Measurements from ENCODE around the gene IGSF22.

IGSF22 gene

GRCh38 chr11:18726040-18726439, at the start of gene IGSF22:
TSS of gene IGSF22 (minus strand) at chr11:18726188. CDS start at chr11:18724236, 1,952 bp downstream.
- DNase-seq, result no peak

GRCh38 chr11:18774801-18775200, 48.8 kb upstream of the IGSF22 start:
- no peak for DNase-seq

GRCh38 chr11:18773681-18774080, 47.7 kb upstream of the IGSF22 start:
- no peak for DNase-seq

- no peak for DNase-seq
Observed at GRCh38 chr11:18773104-18773503, 47.1 kb upstream of the IGSF22 start.

GRCh38 chr11:18772211-18772610, 46.2 kb upstream of the IGSF22 start:
- no peak for DNase-seq

GRCh38 chr11:18771266-18772035, 45.5 kb upstream of the IGSF22 start:
- DNase-seq, result no peak

GRCh38 chr11:18770479-18771125, 44.6 kb upstream of the IGSF22 start:
- no peak for DNase-seq

GRCh38 chr11:18769802-18770456, 43.9 kb upstream of the IGSF22 start:
- no peak for DNase-seq

- no peak for DNase-seq
Observed at GRCh38 chr11:18768978-18769377, 43.0 kb upstream of the IGSF22 start.

GRCh38 chr11:18768472-18768901, 42.5 kb upstream of the IGSF22 start:
- no peak for DNase-seq

GRCh38 chr11:18766015-18766414, 40.0 kb upstream of the IGSF22 start:
- no peak for DNase-seq

GRCh38 chr11:18765554-18765953, 39.6 kb upstream of the IGSF22 start:
- no peak for DNase-seq

GRCh38 chr11:18761741-18762140, 35.8 kb upstream of the IGSF22 start:
- no peak for DNase-seq

- no peak for DNase-seq
Observed at GRCh38 chr11:18761144-18761543, 35.2 kb upstream of the IGSF22 start.

GRCh38 chr11:18757811-18758210, 31.8 kb upstream of the IGSF22 start:
- DNase-seq, result no peak

- DNase-seq, result no peak
Observed at GRCh38 chr11:18756889-18757288, 30.9 kb upstream of the IGSF22 start.

GRCh38 chr11:18754308-18754707, 28.3 kb upstream of the IGSF22 start:
- DNase-seq, result no peak

GRCh38 chr11:18752502-18752901, 26.5 kb upstream of the IGSF22 start:
- DNase-seq, result no peak

GRCh38 chr11:18750944-18751343, 25.0 kb upstream of the IGSF22 start:
- no peak for DNase-seq

GRCh38 chr11:18749681-18750319, 23.8 kb upstream of the IGSF22 start:
- no peak for DNase-seq

GRCh38 chr11:18748766-18749365, 22.9 kb upstream of the IGSF22 start:
- DNase-seq, result no peak

GRCh38 chr11:18745251-18745650, 19.3 kb upstream of the IGSF22 start:
- no peak for DNase-seq

- DNase-seq, result no peak
Observed at GRCh38 chr11:18743900-18744514, 18.0 kb upstream of the IGSF22 start.
